IMR-90 (cell line): ENCODE results near the gene WAC. TPM values are rescaled to one million over a fixed set of nuclear protein-coding genes. Genes with fewer than 3 reads are reported as not detected.

Experiments
- ATAC-seq: fragments of 200-7000 bp; cut with Tn5 transposase; 2 replicates; pipeline ENCODE4 v1.9.1; 2020; ENCODE audit warnings: low read depth, mild to moderate bottlenecking, moderate library complexity
- BruUV-seq: library from RNA; stranded (reverse); fragments of 400-500 nt; replicated peaks from 2 replicates; lab custom pipeline; 2021; lab: Mats Ljungman, UMichigan
- CTCF ChIA-PET: fragments of 300-600 bp; formaldehyde crosslinking; extraction: SDS; loops from one replicate; lab custom pipeline; 2021; ENCODE audit warnings: antibody characterized with exemption; lab: Yijun Ruan, JAX
- POLR2A ChIA-PET: fragments of 300-600 bp; sonication (Branson Sonifier 250); formaldehyde crosslinking; loops from one replicate; lab custom pipeline; 2022; ENCODE audit warnings: antibody characterized with exemption; ENCODE audit not compliant: unreplicated experiment; lab: Charles Lee
- DNase-seq: peaks from one replicate; pipeline ENCODE4 v3.0.0; 2013
- H2AFZ ChIP-seq: replicated peaks from 2 replicates; pipeline ENCODE3; 2013; ENCODE audit warnings: low read length, mild to moderate bottlenecking; ENCODE audit not compliant: poor library complexity
- H2AK5ac ChIP-seq: 2 replicates; pipeline ENCODE4 v1.6.1; 2013; ENCODE audit warnings: low read depth, low read length, inconsistent platforms
- H2AK9ac ChIP-seq: replicated peaks from 2 replicates; pipeline ENCODE3; 2013; ENCODE audit warnings: mild to moderate bottlenecking, low read depth, low read length, moderate library complexity; ENCODE audit not compliant: poor library complexity
- H2BK120ac ChIP-seq: 2 replicates; pipeline ENCODE4 v1.6.1; 2013; ENCODE audit warnings: low read depth, low read length, inconsistent platforms
- H2BK15ac ChIP-seq: 3 replicates; pipeline ENCODE4 v1.6.1; 2013; ENCODE audit warnings: low read depth, low read length, inconsistent platforms
- H2BK20ac ChIP-seq: 2 replicates; pipeline ENCODE4 v1.6.1; 2013; ENCODE audit warnings: low read depth, mild to moderate bottlenecking, inconsistent platforms, low read length, moderate library complexity
- H2BK5ac ChIP-seq: 2 replicates; pipeline ENCODE4 v1.6.1; 2013; ENCODE audit warnings: mild to moderate bottlenecking, low read depth, low read length, inconsistent platforms; ENCODE audit not compliant: poor library complexity, severe bottlenecking
- H3K14ac ChIP-seq: replicated peaks from 2 replicates; pipeline ENCODE4 v1.6.1; 2013; ENCODE audit warnings: low read depth, low read length, inconsistent platforms
- H3K18ac ChIP-seq: 2 replicates; pipeline ENCODE4 v1.6.1; 2013; ENCODE audit warnings: low read depth, low read length, control low read depth
- H3K23ac ChIP-seq: 2 replicates; pipeline ENCODE4 v1.6.1; 2013; ENCODE audit warnings: low read depth, low read length, inconsistent platforms
- H3K27ac ChIP-seq: 2 replicates; pipeline ENCODE4 v1.5.1; 2013; ENCODE audit warnings: mild to moderate bottlenecking, control low read depth, low read length; ENCODE audit not compliant: insufficient read depth
- H3K27me3 ChIP-seq: 2 replicates; pipeline ENCODE4 v1.6.1; 2013; ENCODE audit warnings: low read length; ENCODE audit not compliant: control insufficient read depth, insufficient read depth
- H3K36me3 ChIP-seq: 2 replicates; pipeline ENCODE4 v1.6.1; 2013; ENCODE audit warnings: low read length, mixed read lengths; ENCODE audit not compliant: control insufficient read depth, insufficient read depth
- H3K4ac ChIP-seq: 2 replicates; pipeline ENCODE4 v1.6.1; 2013; ENCODE audit warnings: low read depth, low read length, inconsistent platforms
- H3K4me1 ChIP-seq: 2 replicates; pipeline ENCODE4 v1.6.1; 2013; ENCODE audit warnings: low read length, mixed read lengths; ENCODE audit not compliant: control insufficient read depth, insufficient read depth
- H3K4me2 ChIP-seq: 2 replicates; pipeline ENCODE4 v1.6.1; 2013; ENCODE audit warnings: low read depth, mild to moderate bottlenecking, control low read depth, low read length, moderate library complexity
- H3K4me3 ChIP-seq: 2 replicates; pipeline ENCODE4 v1.5.1; 2013; ENCODE audit warnings: low read depth, mild to moderate bottlenecking, control low read depth, low read length, moderate library complexity; ENCODE audit not compliant: insufficient read depth
- H3K56ac ChIP-seq: 2 replicates; pipeline ENCODE4 v1.6.1; 2013; ENCODE audit warnings: low read length, inconsistent platforms; ENCODE audit not compliant: insufficient read depth; ENCODE audit errors: extremely low read depth
- H3K79me1 ChIP-seq, 2 experiments: 2 replicates each; pipeline ENCODE4 v1.6.1; 2013; ENCODE audit warnings: low read length in 2 of 2, inconsistent platforms in 1 of 2, low read depth in 1 of 2
- H3K9ac ChIP-seq: 2 replicates; pipeline ENCODE4 v1.6.1; 2013; ENCODE audit warnings: low read depth, low read length, control low read depth
- H3K9me1 ChIP-seq: 2 replicates; pipeline ENCODE4 v1.6.1; 2013; ENCODE audit warnings: low read length, inconsistent platforms; ENCODE audit not compliant: insufficient read depth
- H3K9me3 ChIP-seq: 2 replicates; pipeline ENCODE4 v1.6.1; 2013; ENCODE audit warnings: low read length; ENCODE audit not compliant: control insufficient read depth, insufficient read depth
- H4K20me1 ChIP-seq: 2 replicates; pipeline ENCODE4 v1.6.1; 2013; ENCODE audit warnings: low read length, inconsistent platforms; ENCODE audit not compliant: insufficient read depth
- H4K5ac ChIP-seq: 2 replicates; pipeline ENCODE4 v1.6.1; 2013; ENCODE audit warnings: mild to moderate bottlenecking, low read depth, low read length, control low read depth
- H4K8ac ChIP-seq, 2 experiments: 2 replicates each; pipeline ENCODE4 v1.6.1; 2013; ENCODE audit warnings: low read depth in 2 of 2, low read length in 2 of 2, control low read depth in 1 of 2, inconsistent platforms in 1 of 2
- H4K91ac ChIP-seq: 2 replicates; pipeline ENCODE4 v1.6.1; 2013; ENCODE audit warnings: low read depth, low read length, inconsistent platforms; ENCODE audit not compliant: insufficient read depth
- BHLHE40 ChIP-seq: fragments of 150-350 bp; IDR thresholded peaks from 2 replicates; pipeline ENCODE4 v1.6.1; 2016; ENCODE audit warnings: mild to moderate bottlenecking, low read depth, low read length
- CEBPB ChIP-seq: IDR thresholded peaks from 2 replicates; pipeline ENCODE4 v1.6.1; 2012; ENCODE audit warnings: low read depth, low read length, improper control_type of control experiment
- CTCF ChIP-seq: conservative IDR thresholded peaks from 2 replicates; pipeline ENCODE4 v1.5.1; 2012; ENCODE audit warnings: mild to moderate bottlenecking, low read depth, low read length, improper control_type of control experiment
- FOS ChIP-seq: fragments of 150-350 bp; IDR thresholded peaks from 2 replicates; pipeline ENCODE4 v1.6.1; 2016; ENCODE audit warnings: low read depth, low read length
- MAFK ChIP-seq: IDR thresholded peaks from 2 replicates; pipeline ENCODE4 v1.6.1; 2012; ENCODE audit warnings: low read depth, low read length, improper control_type of control experiment
- MAZ ChIP-seq: IDR thresholded peaks from 2 replicates; pipeline ENCODE4 v1.6.1; 2012; ENCODE audit warnings: low read depth, mild to moderate bottlenecking, low read length, improper control_type of control experiment, moderate library complexity, borderline replicate concordance
- MXI1 ChIP-seq: IDR thresholded peaks from 2 replicates; pipeline ENCODE4 v1.6.1; 2012; ENCODE audit warnings: low read depth, mild to moderate bottlenecking, low read length, moderate library complexity, borderline replicate concordance
- RFX5 ChIP-seq: IDR thresholded peaks from 2 replicates; pipeline ENCODE4 v1.8.0; 2012; ENCODE audit warnings: low read depth, mild to moderate bottlenecking, low read length, moderate library complexity
- WGBS, 2 experiments: methylation state at CpG; one replicate each; pipeline versions ENCODE4 v1.1.5 to v1.1.7; 2013; ENCODE audit warnings: missing lambda C conversion rate in 2 of 2; ENCODE audit not compliant: insufficient read length in 1 of 2; ENCODE audit errors: extremely low coverage in 2 of 2; 5-methylcytosine and 5-hydroxymethylcytosine counted together
- dilution Hi-C: fragments of 300-500 bp; cut with HindIII; formaldehyde crosslinking; loops from one replicate; pipeline ENCODE4 v1.14.3; 2018; ENCODE audit warnings: low sequenced_read_pairs; ENCODE audit not compliant: unreplicated experiment
- in situ Hi-C: fragments of 300-500 bp; cut with MboI; formaldehyde crosslinking; loops from 3 replicates; pipeline ENCODE4 v1.14.3; 2019; ENCODE audit warnings: low sequenced_read_pairs, inconsistent platforms, mixed read lengths
- intact Hi-C: fragments of 100-400 bp; cut with micrococcal nuclease; formaldehyde crosslinking; loops from 2 replicates; pipeline ENCODE4 v1.10.0; 2022
- polyA plus RNA-seq, 3 experiments: library from polyadenylated mRNA; depleted of rRNA; stranded (reverse); fragments of >200 nt; gene quantifications; 2 replicates each; pipeline ENCODE4 v1.2.3, GENCODE V29; 2012; ENCODE audit warnings: low replicate concordance in 1 of 3
- total RNA-seq: library from RNA; depleted of rRNA; stranded (reverse); fragments of >200 nt; gene quantifications from 2 replicates; pipeline ENCODE4 v1.2.3, GENCODE V29; 2012

Gene WAC
- total and polyA plus RNA-seq, 2 of the 4 experiments (the other 2 are of a cell fraction) = 39.6 to 52.2 TPM

DNA sequence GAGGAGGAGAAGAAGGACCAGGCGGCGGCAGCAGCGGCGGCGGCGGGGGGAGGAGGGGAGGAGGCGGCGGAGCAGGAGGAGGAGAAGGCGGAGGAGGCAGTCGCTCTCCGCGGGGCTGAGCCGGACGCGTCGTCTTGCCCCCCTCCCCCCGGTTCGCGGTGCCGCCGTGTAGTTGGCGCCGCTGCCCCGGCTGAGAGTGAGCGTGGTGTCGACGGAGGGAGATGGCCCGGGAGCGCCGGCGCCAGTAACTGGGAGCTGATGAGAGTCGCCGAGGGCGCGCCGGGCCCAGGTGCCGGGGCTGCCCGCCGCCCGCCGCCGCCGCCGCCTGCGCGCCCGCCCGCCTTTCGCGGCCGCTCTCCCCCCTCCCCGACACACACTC is 257 bp downstream of the WAC start:
- DNase-seq (no peak), ATAC-seq (no peak; the same call in 1 of the 2 replicates)
- H3K27ac ChIP-seq = peak overlapping the region; percentile 87
- ChIA-PET POLR2A (interaction anchor here (0.5 to 1.5 kb wide), 2 partner anchors 13 to 19 kb away, joined by 3 to 6 read pairs; no protein-coding TSS in a partner anchor), CTCF (no interaction called here)
- H3K14ac ChIP-seq = peak overlapping the region; percentile 61; the same call in 1 of the 2 replicates
- dilution Hi-C loops (no loop called here), in situ Hi-C loops (no loop called here), intact Hi-C loops (no loop called here)
- H3K4me3 ChIP-seq = peak overlapping the region; percentile 92
- peak overlapping the region; percentile 95 for H3K9ac ChIP-seq
- peak overlapping the region; percentile 54 to 64; a peak in 2 of 4 replicates for H4K8ac ChIP-seq
- peak overlapping the region; percentile 78 for H3K4ac ChIP-seq
- H2BK120ac ChIP-seq = no peak overlapping the region
- peak overlapping the region; percentile 91 for H2BK5ac ChIP-seq
- peak overlapping the region; percentile 91 for H2AK9ac ChIP-seq
- TF ChIP-seq MAFK (no peak), CTCF (no peak), BHLHE40 (no peak), MXI1 (no peak), CEBPB (no peak), RFX5 (no peak), FOS (no peak), MAZ (no peak)
- no peak overlapping the region for H2BK20ac ChIP-seq
- H3K56ac ChIP-seq = no peak overlapping the region
- H4K20me1 ChIP-seq = peaks cover 40% of the 10 kb centered on the region
- peaks cover 13% of the 10 kb centered on the region for H3K36me3 ChIP-seq
- WGBS, 2 experiments = 0% methylated on average over 5 of the region's 52 CpGs; no CpG with 5 or more reads in 1 of the 2 experiments
- 0 out of 2 replicates have a peak overlapping the region, but pooled peaks have one; percentile 41 for H4K91ac ChIP-seq
- H3K4me1 ChIP-seq = no peaks in the 10 kb centered on the region; the same call in 1 of the 2 replicates
- peak overlapping the region; percentile 100 for H2AFZ ChIP-seq
- no peaks in the 10 kb centered on the region for H3K9me3 ChIP-seq
- no peak overlapping the region for H3K23ac ChIP-seq
- H3K4me2 ChIP-seq = no peak overlapping the region
- peak overlapping the region; percentile 73; the same call in 1 of the 2 replicates for H3K18ac ChIP-seq
- H3K27me3 ChIP-seq = no peaks in the 10 kb centered on the region
- no peak overlapping the region for H2BK15ac ChIP-seq
- no peak overlapping the region; the same call in 1 of the 2 replicates for H4K5ac ChIP-seq
- peak overlapping the region; percentile 61; the same call in 1 of the 2 replicates for H2AK5ac ChIP-seq
- H3K9me1 ChIP-seq = peaks cover 5% of the 10 kb centered on the region; the same call in 1 of the 2 replicates
- H3K79me1 ChIP-seq = peaks cover 16 to 47% of the 10 kb centered on the region in 2 experiments
- BruUV-seq = no TSS peak
